Measurements from ENCODE around the gene MYL11.
A peak's percentile ranks its signal among the peaks of the same experiment; 100 is the strongest.

The MYL11 gene

DNA sequence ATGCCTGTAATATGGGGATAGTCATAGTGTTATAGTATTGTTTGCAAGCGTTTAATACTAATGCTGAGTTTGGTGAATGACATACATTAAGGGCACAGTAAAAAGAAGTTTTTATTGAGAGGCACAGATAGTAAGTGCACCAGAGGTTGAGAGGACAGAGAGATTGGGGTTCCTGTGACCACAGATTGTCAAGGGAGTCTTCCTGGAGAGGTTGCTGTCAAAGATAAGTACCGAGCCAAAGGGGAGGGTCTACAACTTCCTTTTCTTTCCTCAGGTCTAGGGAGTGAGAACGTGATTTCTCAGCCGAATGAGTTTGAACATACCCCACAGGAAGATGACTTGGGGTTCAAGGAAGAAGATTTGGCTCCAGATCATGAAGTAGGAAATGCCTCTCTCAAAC lies 22.5 kb downstream of the MYL11 start:
- DNase-seq: no peak

DNA sequence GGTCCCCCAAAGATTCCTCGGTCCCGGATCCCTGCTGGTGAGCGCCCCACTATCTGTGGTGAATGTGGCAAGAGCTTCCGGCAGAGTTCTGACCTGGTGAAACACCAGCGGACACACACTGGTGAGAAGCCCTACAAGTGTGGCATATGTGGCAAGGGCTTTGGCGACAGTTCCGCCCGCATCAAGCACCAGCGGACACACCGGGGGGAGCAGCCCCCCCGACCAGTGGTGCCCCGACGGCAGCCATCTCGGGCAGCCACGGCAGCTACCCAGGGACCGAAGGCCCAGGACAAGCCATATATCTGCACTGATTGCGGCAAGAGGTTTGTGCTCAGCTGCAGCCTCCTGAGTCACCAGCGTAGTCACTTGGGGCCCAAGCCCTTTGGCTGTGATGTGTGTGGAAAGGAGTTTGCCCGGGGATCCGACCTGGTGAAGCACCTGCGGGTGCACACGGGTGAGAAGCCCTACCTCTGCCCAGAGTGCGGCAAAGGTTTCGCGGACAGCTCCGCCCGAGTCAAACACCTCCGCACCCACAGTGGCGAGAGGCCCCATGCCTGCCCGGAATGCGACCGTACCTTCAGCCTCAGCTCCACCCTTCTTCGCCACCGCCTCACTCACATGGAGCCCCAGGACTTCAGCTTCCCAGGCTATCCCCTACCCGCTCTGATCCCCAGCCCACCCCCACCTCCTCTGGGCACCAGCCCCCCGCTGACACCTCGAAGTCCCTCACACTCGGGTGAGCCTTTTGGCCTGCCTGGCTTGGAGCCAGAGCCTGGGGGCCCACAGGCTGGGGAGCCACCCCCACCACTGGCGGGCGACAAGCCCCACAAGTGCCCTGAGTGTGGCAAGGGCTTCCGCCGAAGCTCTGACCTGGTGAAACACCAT lies 23.4 kb downstream of the MYL11 start:
- no peak for DNase-seq

DNA sequence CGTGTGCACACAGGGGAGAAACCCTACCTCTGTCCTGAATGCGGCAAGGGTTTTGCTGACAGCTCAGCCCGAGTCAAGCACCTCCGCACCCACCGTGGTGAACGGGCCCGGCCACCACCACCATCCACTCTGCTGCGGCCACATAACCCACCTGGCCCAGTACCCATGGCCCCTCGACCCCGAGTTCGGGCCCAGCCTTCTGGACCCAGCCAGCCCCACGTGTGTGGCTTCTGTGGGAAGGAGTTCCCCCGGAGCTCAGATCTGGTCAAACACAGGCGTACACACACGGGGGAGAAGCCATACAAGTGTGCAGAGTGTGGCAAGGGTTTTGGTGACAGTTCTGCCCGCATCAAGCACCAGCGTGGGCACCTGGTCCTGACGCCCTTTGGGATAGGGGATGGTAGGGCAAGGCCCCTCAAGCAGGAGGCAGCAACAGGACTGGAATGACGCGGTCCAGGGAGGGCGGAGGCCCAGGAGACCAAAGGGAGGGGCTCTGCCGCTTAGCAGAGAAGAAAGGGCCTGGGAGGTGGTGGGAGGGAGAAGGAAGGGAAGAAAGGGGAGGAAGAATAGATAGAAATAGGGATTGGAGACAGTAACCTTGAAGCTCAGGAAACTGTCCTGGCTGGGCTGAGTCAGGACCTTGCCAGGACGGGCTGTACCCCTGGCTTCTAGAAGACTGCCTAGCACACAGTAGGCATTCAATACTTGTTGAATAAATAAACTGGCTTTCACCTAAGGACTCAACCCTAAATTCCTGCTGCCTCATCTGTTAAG lies 24.2 kb downstream of the MYL11 start:
- no peak for DNase-seq

- DNase-seq: no peak
Measured at GRCh38 chr16:30399435-30400186, 25.0 kb downstream of the MYL11 start.

GRCh38 chr16:30401768-30402425 lies 27.3 kb downstream of the MYL11 start:
- peak; percentile 28 for DNase-seq

DNA sequence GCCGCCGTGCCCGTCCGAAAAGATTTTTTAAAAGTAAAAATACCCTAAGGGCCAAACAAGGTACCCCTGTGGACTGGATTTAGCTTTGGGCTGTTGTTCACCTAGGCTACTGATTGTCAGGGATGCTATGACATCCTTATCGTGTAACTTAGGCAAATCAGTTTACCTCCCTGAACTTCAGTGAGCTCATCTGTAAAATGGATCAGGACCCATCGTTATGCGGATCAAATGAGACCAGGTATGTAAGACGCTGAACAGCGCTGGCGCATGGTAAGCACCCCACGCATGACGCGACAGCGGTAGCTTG lies 32.1 kb downstream of the MYL11 start:
- DNase-seq: no peak

DNA sequence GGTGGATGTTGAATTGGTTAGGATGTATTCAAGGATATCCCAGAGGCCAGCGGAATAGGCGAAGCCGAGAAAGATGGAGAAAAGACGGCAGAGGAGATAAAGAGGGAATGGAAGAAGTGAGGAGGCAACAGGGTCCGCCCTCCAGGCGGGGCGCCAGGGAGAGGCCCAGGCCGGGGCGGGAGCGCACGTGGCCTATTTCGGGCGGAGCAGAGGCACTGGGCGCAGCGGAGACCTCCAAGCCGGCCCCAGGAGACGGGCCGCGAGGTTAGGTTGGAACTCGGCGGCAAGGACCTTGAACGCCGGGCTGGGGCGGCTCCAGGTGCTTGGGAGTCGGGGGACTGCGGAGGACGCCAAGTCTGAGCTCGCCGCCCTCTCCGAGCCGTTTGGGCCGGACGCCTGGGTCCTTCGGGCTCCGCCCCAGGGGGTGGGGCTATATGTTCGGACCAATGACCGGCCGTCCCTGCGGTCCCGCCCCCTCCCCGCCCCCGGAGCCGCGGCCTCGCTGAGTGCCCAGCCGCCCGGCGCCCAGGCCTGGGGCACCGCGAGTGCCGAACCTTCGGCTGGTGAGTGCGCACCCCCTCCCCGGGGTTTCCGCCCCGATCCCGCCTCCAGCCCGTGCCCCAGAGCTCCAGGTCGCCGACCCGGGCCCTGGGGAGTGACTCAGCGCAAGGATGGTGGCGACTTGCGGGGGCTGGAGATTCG lies 32.7 kb downstream of the MYL11 start, which contains the start of gene ZNF771:
Gene ZNF771, plus strand, starts transcription at position 505 of the 702 bp plus-strand sequence. CDS start 448 bp downstream, outside the sequence.
- peak; percentile 97 for DNase-seq

- peak; percentile 41 for DNase-seq
Measured at GRCh38 chr16:30407804-30408534, 33.4 kb downstream of the MYL11 start.

GRCh38 chr16:30409125-30410060 lies 34.8 kb downstream of the MYL11 start:
- DNase-seq: peak; percentile 87

- DNase-seq: no peak
Measured at GRCh38 chr16:30413112-30413806, 38.7 kb downstream of the MYL11 start.

DNA sequence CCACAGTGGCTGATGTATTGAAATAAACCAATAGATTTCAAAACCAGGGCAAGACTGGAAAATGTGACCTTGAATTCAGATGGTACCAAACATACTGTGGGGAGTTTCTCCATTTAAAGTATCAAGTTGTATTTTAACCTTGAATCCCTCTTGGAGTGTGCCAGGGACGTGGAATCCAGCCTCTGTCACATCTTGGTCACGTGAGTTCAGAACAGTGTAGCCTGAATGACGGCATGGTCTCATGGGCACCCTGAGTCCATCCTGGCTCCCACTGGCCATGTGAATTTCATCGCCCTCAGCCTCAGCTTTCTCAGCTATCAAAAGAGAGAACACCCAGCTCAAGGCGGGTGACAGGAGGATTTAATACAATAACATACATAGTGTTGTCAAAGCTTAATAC lies 39.6 kb downstream of the MYL11 start:
- no peak for DNase-seq

GRCh38 chr16:30416047-30416603 lies 41.5 kb downstream of the MYL11 start:
- DNase-seq: no peak

- DNase-seq: peak; percentile 51
Measured at GRCh38 chr16:30416624-30417528, 42.3 kb downstream of the MYL11 start.

- peak; percentile 96 for DNase-seq
Measured at GRCh38 chr16:30417529-30418349, 43.1 kb downstream of the MYL11 start.

- DNase-seq: no peak
Measured at GRCh38 chr16:30418350-30419181, 44.0 kb downstream of the MYL11 start.

GRCh38 chr16:30421010-30421409 lies 46.4 kb downstream of the MYL11 start:
- no peak for DNase-seq

Measured in NCI-H146 (cell line).